Breast epithelium (tissue), 4 donors: ENCODE measurements around the gene NRXN3. TPM values are rescaled to one million over a fixed set of nuclear protein-coding genes. Genes with fewer than 3 reads are reported as not detected.

ENCODE experiments used
- DNase-seq, 2 donors: peaks; one replicate each; pipeline ENCODE4 v3.0.0-alpha.2; 2019; ENCODE audit warnings: low spot score in 2 of 2
- H3K27ac ChIP-seq, 2 donors: fragments of 200-600 bp; sonication (generic) in 1 of 2; one replicate each; pipeline ENCODE4 v1.5.1; 2016 to 2019; ENCODE audit warnings: mild to moderate bottlenecking in 1 of 2
- H3K27me3 ChIP-seq, 2 donors: fragments of 200-600 bp; sonication (generic) in 1 of 2; one replicate each; pipeline versions ENCODE4 v1.5.1 to v1.6.0; 2017 to 2019; ENCODE audit warnings: control low read depth in 1 of 2, mild to moderate bottlenecking in 1 of 2
- H3K36me3 ChIP-seq: fragments of 200-600 bp; one replicate; pipeline ENCODE4 v1.5.1; 2019
- H3K4me1 ChIP-seq, 2 donors: fragments of 200-600 bp; sonication (generic); one replicate each; pipeline ENCODE4 v1.5.1; 2016 to 2019; ENCODE audit warnings: control low read depth in 1 of 2
- H3K4me3 ChIP-seq, 3 donors: fragments of 200-600 bp; sonication (generic); 1 replicate in 2 of 3; 2 replicates in 1 of 3; pipeline ENCODE4 v1.5.1; 2016 to 2019; ENCODE audit warnings: mild to moderate bottlenecking in 3 of 3, moderate library complexity in 2 of 3
- H3K9me3 ChIP-seq, 2 donors: fragments of 200-600 bp; sonication (generic) in 1 of 2; one replicate each; pipeline ENCODE4 v1.5.1; 2016 to 2019; ENCODE audit warnings: control low read depth in 1 of 2
- POLR2A ChIP-seq: fragments of 450-650 bp; IDR thresholded peaks from one replicate; pipeline ENCODE4 v1.6.1; 2016; ENCODE audit warnings: antibody characterized with exemption, mild to moderate bottlenecking, moderate library complexity
- POLR2AphosphoS5 ChIP-seq, 3 donors: sonication (generic); formaldehyde crosslinking; IDR thresholded peaks; one replicate each; pipeline ENCODE4 v1.6.1; 2017; ENCODE audit warnings: antibody characterized with exemption in 3 of 3
- intact Hi-C: fragments of 100-400 bp; cut with DNase I; formaldehyde crosslinking; loops from one replicate; pipeline ENCODE4 v1.15.1; 2023; ENCODE audit warnings: low total_unique reads
- total RNA-seq, 3 donors: library from RNA; depleted of rRNA; stranded (reverse); fragments of >200 nt; gene quantifications; one replicate each; pipeline ENCODE4 v1.1.0, GENCODE V29; 2016
- TF ChIP-seq, protein P1 (sequence below), 3 donors: fragments of 450-650 bp; IDR thresholded peaks; one replicate each; pipeline ENCODE4 v1.5.1; 2016 to 2017; ENCODE audit warnings: antibody characterized with exemption in 3 of 3, mild to moderate bottlenecking in 3 of 3, moderate library complexity in 3 of 3

Gene NRXN3
- total RNA-seq, 3 donors from 2014 or later: 2.9 to 3.6 (median 3.5) TPM

DNA sequence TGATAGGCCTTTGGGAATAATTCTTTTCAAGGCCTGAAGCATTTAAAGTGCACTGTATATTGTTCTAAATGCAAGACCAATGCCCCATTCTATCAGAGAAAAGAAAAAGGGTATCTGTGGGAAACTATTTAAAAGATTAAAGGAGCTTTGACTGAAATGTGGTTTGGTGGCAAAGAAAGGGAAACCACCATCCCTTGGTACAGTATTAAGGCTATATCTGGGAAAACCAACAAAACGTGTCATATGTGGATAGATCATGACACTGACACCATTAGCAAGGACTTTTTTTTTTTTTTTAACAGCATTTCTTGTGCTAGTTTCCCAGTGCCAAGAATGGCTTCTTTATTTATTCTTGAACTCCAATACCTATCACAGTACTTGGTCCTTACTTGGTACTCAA lies 1150.4 kb downstream of the NRXN3 start:
- intact Hi-C loops: no loop called here
- Histone ChIP-seq H3K4me1 (no peaks in the 10 kb centered on the region), H3K9me3 (no peaks in the 10 kb centered on the region), H3K27ac (no peak overlapping the region), H3K36me3 (no peaks in the 10 kb centered on the region), H3K27me3 (no peaks in the 10 kb centered on the region), H3K4me3 (no peak overlapping the region)
- no peak for TF ChIP-seq POLR2A
- TF ChIP-seq POLR2AphosphoS5 (IDR thresholded peaks at IDR 0.05): no peak
- TF ChIP-seq, protein P1, sequence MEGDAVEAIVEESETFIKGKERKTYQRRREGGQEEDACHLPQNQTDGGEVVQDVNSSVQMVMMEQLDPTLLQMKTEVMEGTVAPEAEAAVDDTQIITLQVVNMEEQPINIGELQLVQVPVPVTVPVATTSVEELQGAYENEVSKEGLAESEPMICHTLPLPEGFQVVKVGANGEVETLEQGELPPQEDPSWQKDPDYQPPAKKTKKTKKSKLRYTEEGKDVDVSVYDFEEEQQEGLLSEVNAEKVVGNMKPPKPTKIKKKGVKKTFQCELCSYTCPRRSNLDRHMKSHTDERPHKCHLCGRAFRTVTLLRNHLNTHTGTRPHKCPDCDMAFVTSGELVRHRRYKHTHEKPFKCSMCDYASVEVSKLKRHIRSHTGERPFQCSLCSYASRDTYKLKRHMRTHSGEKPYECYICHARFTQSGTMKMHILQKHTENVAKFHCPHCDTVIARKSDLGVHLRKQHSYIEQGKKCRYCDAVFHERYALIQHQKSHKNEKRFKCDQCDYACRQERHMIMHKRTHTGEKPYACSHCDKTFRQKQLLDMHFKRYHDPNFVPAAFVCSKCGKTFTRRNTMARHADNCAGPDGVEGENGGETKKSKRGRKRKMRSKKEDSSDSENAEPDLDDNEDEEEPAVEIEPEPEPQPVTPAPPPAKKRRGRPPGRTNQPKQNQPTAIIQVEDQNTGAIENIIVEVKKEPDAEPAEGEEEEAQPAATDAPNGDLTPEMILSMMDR (IDR thresholded peaks at IDR 0.05): no peak
- no peak for DNase-seq

DNA sequence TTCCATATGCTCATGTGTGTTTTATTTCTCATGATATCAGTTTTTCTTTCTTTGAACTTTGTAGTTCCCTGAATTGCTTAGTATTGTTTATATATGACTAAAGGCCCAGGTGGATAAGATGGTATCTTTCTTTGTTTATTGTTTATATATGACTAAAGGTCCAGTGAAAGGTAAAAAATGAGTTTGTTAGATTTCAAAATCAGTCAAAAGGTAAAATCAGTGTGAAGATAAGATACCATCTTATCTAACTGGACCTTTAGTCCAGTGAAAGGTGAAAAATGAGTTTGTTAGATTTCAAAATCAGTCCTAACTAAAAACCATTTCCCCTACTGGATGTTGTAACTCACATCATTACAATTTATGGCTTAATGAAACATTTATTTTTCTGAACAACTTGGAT lies 1150.9 kb downstream of the NRXN3 start:
- no peaks in the 10 kb centered on the region for H3K36me3 ChIP-seq
- H3K4me3 ChIP-seq: no peak overlapping the region
- H3K4me1 ChIP-seq: no peaks in the 10 kb centered on the region
- TF ChIP-seq, protein P1 (IDR thresholded peaks at IDR 0.05): no peak
- no peak for TF ChIP-seq POLR2A
- no peak for TF ChIP-seq POLR2AphosphoS5 (IDR thresholded peaks at IDR 0.05)
- H3K27me3 ChIP-seq: no peaks in the 10 kb centered on the region
- no peaks in the 10 kb centered on the region for H3K9me3 ChIP-seq
- intact Hi-C loops: no loop called here
- DNase-seq: no peak
- no peak overlapping the region for H3K27ac ChIP-seq

DNA sequence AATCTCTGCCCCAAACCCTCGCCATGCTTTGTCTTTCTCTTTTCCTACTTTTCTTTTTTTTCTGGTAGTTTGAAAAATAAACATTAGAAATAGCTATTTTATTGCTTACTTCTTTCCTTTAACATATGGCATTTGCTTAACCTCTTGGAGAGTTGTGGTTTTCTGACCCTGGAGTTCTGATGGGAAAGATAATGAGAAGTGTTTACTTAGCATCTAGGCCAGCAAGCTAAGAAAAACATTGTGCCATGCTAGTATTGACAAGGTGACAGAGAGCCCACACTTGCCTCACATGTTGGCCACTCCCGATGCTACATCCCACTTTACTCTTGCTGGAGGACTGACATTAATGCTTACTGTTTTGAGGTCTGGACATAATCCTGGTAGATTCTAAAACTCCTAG lies 1154.9 kb downstream of the NRXN3 start:
- H3K27me3 ChIP-seq: no peaks in the 10 kb centered on the region
- H3K4me3 ChIP-seq: no peak overlapping the region
- no peak for DNase-seq
- intact Hi-C loops: no loop called here
- no peaks in the 10 kb centered on the region for H3K9me3 ChIP-seq
- H3K36me3 ChIP-seq: no peaks in the 10 kb centered on the region
- H3K27ac ChIP-seq: no peak overlapping the region
- TF ChIP-seq, protein P1 (IDR thresholded peaks at IDR 0.05): no peak
- TF ChIP-seq POLR2AphosphoS5 (IDR thresholded peaks at IDR 0.05): no peak
- TF ChIP-seq POLR2A: no peak
- H3K4me1 ChIP-seq: no peaks in the 10 kb centered on the region

DNA sequence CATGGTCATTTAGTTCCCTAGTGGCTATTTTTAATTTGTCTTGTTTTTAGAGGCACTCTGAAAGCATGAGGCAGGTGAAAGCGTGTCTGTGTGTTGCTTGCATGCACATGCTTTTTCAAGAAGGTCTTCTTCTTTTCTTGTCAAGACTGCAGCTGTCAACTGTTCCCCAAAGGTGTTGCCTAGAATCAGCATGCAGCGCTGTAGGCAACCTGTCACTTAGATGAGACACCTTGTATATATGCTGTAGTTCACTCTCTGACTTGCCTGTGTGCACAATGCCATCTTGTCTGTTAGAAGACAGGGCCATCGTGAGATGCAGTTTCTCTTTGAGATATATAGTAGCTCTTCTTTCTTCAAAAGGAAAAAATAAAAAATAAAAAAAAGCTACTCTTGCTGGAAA lies 1155.4 kb downstream of the NRXN3 start:
- Histone ChIP-seq H3K9me3 (no peaks in the 10 kb centered on the region), H3K27ac (no peak overlapping the region), H3K36me3 (no peaks in the 10 kb centered on the region), H3K4me3 (no peak overlapping the region), H3K27me3 (no peaks in the 10 kb centered on the region), H3K4me1 (no peaks in the 10 kb centered on the region)
- intact Hi-C loops: no loop called here
- no peak for DNase-seq
- TF ChIP-seq POLR2A: no peak
- TF ChIP-seq, protein P1 (IDR thresholded peaks at IDR 0.05): no peak

DNA sequence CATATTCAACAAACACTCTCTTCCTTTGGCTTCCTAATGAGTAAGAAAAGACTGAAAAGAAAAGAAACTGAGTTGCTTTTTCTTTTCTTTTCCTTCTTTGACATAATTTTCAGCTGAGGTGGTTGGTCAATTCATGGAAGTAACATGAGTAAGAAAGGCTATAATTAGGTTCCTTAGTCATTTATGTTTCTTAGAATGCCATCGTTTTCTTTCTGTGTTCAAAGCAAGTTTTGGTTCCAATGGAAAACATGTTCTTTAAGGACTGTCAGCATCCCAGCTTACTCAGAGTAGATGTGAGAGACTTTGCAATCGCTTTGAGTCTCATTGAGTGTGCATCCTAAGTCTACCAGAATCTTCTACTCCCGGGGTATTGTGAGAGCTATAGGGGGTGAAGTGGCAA lies 1158.7 kb downstream of the NRXN3 start:
- TF ChIP-seq POLR2A (no peak), POLR2AphosphoS5 (IDR thresholded peaks at IDR 0.05) (no peak)
- TF ChIP-seq, protein P1 (IDR thresholded peaks at IDR 0.05): no peak
- H3K9me3 ChIP-seq: no peaks in the 10 kb centered on the region
- no peak for DNase-seq
- no peak overlapping the region for H3K4me3 ChIP-seq
- intact Hi-C loops: no loop called here
- H3K36me3 ChIP-seq: no peaks in the 10 kb centered on the region
- no peaks in the 10 kb centered on the region for H3K27me3 ChIP-seq
- H3K4me1 ChIP-seq: no peaks in the 10 kb centered on the region
- H3K27ac ChIP-seq: no peak overlapping the region
